HL-60/S4 treated with retinoic acid at 250 ng/mL for 4 days and 3 days (cell line): ENCODE results near the gene ARHGAP22.
"Not testable (repeated sequence)": the region's sequence is repeated elsewhere in the genome, so short reads cannot be mapped to it uniquely, and the experiment has no call there.

Experiments
- in situ Hi-C: fragments of 300-500 bp; cut with MboI; formaldehyde crosslinking; loops from 2 replicates; pipeline ENCODE4 v1.7.0; 2022; ENCODE audit warnings: low sequenced_read_pairs

ARHGAP22 gene, protein sequence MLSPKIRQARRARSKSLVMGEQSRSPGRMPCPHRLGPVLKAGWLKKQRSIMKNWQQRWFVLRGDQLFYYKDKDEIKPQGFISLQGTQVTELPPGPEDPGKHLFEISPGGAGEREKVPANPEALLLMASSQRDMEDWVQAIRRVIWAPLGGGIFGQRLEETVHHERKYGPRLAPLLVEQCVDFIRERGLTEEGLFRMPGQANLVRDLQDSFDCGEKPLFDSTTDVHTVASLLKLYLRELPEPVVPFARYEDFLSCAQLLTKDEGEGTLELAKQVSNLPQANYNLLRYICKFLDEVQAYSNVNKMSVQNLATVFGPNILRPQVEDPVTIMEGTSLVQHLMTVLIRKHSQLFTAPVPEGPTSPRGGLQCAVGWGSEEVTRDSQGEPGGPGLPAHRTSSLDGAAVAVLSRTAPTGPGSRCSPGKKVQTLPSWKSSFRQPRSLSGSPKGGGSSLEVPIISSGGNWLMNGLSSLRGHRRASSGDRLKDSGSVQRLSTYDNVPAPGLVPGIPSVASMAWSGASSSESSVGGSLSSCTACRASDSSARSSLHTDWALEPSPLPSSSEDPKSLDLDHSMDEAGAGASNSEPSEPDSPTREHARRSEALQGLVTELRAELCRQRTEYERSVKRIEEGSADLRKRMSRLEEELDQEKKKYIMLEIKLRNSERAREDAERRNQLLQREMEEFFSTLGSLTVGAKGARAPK

DNA sequence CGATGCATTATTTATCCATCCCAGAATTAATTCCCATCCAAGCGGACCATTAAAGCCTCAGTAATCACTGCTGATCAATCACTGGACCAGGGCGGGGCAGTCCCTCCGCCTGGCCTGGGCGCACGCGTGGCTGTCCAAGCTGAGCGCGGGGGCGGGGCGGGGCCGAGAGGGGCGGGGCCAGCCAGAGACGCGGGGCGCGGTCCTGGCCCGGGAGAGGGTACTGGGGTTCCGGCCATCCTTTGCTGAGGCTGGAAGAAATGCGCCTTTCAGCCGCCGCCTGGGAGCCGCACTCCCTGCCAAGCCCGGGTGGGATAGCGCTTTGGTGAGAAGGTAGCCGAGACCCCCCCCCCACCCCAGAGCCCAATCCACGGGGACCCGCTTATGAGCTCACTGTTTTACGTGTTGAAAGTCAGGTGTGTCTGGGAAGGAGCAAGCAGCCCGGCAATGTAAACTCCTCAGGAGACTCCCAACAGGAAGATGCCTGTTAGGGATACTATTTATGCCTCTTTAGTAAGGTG, at the start of gene ARHGAP22:
ARHGAP22 (minus strand) TSS at position 83 of the 518 bp plus-strand sequence. CDS start 277 bp downstream, outside the sequence.
- in situ Hi-C loops, result no loop called here

DNA sequence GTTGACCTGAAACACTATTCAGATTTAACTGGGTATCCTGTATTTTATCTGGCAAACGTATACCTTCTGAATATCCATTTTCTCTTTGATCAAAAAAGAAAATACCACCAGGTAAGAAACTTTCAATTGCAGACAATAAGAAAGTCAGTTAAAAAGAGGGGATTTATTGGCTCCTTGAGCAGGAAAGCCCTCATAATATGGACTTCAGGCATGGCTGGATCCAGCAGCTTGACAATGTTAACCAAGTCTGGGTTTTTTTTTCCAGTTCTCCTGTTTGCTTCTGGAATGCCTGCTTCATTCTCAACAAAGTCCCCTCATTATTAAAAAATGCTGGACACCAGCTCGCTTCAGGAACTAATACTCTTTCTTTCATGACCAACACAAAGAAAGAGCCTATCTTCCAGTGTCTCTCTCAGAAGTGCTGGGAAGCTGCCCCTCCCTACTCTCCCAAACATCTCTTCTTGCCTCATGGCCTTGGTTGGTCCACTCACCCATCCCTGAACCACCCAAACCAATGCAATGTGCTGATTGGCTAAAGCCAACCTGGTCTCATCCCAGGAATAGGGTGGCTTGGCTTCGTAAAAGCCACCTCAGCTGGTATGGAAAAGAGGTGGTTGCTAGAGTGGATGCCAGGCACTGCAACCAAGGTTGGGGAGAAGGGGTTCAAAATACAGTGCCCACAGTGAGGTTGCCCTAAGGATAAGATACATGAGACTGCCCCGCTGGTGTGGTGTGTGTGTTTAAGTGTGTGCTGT, 49.2 kb upstream of the ARHGAP22 start:
- in situ Hi-C loops, result loop anchor here (10.0 to 25.0 kb wide), 3 partner anchors 99 to 858 kb away; no protein-coding TSS in a partner anchor

DNA sequence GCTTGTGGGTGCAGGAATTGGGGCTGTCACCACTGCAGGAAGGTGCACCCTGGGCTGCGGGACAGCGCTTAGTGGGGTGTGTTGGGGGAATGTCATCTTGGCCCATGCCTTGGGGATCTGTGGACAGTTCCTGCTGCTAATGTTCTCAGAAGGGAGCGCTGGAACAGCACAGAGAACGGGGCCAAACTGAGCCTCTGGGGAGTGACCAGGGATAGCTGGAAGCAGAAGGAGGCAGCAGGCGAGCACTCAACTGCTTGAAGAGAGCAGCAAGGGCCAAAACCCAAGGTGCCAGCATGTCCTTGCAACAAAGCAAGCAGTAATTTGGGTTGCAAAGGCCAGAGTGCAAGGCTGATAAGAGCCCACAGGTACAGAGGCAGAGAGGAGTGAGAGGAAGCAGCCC, 48.5 kb upstream of the ARHGAP22 start:
- in situ Hi-C loops, result loop anchor here (10.0 to 25.0 kb wide), 3 partner anchors 99 to 859 kb away; no protein-coding TSS in a partner anchor

DNA sequence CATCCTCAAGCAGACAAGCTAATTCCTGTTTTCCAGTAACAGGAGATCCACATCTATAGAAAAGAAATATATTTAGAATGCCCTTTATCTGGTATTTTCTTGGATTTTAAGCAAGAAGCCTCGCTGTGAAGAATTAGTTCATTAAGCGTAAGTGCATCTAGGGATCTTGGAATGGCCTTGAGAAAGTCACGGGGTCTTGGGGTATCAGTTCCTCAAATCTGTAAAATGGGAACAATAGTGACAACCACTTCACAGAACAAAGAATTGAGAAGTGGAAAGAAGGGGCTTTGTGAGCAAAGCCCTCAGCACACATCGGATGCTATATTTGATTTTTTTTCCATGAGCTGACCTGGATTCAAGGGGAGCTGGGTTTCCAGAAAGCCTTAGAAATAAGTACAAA, 47.5 kb upstream of the ARHGAP22 start:
- in situ Hi-C loops, result loop anchor here (10.0 to 25.0 kb wide), 3 partner anchors 98 to 860 kb away; no protein-coding TSS in a partner anchor

DNA sequence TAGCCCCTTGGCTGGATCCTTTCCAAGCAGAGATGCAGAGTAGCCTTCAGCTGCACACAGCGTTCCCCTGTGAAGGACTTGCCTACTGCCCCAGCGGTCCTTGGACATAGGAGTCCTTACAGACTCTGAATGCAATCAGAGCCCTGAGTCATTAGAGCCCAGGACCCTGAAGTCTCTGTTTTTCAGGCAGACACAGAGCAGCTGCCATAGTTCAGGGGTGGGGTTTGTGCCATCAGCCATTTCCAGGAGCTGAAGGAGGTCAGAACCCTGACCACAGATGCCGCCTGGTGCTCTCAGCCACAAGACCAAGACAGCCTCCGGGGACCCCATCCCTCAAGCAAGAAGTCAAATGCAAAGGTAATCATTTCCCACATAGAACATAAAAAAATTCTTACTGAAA, 47.0 kb upstream of the ARHGAP22 start:
- in situ Hi-C loops, result loop anchor here (10.0 to 25.0 kb wide), 3 partner anchors 97 to 860 kb away; no protein-coding TSS in a partner anchor

DNA sequence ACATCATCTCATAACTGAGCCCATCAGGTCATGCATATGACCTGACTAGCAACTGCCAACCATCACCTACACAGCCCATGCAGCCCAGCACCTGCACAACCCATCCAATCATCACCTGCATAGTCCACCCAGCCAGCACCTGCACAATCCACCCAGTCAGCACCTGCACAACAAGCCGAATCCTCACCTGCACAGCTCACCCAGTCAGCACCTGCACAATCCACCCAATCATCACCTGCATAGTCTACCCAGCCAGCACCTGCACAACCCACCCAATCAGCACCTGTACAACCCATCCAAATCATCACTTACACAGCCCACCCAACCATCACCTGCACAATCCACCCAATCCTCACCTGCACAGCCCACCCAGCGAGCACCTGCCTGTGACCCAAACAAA, 46.4 kb upstream of the ARHGAP22 start:
- in situ Hi-C loops, result loop anchor here (10.0 to 25.0 kb wide), 3 partner anchors 96 to 861 kb away; no protein-coding TSS in a partner anchor

DNA sequence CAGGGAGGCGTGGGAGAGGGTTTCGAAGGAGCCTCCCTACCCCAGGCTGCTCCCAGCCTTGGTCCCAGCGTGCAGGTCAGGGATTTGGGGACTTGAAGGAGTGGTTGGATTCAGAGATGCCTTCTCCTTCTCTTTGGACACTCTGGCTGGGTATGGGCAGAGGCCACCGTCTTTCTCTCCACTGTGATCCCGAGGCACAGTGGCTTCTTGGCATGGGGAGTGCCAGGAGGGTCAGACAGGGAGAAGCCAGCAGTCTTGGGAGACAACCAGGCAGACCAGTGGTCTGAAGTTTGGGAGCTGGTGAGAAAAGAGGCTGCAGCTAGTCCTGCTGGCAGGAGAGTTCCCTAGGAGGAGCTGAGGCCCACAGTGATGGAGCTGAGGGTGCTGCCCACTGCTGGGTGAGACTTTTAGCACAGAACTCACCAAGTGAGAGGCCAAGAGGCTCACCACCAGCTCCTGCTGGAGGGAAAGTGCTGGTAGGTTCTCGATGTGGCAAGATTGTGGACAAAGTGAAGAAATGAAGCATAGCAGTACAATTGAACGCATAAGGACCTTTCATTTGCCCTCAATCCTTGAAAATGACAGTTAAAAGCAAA, 44.6 kb upstream of the ARHGAP22 start:
- in situ Hi-C loops, result no loop called here

DNA sequence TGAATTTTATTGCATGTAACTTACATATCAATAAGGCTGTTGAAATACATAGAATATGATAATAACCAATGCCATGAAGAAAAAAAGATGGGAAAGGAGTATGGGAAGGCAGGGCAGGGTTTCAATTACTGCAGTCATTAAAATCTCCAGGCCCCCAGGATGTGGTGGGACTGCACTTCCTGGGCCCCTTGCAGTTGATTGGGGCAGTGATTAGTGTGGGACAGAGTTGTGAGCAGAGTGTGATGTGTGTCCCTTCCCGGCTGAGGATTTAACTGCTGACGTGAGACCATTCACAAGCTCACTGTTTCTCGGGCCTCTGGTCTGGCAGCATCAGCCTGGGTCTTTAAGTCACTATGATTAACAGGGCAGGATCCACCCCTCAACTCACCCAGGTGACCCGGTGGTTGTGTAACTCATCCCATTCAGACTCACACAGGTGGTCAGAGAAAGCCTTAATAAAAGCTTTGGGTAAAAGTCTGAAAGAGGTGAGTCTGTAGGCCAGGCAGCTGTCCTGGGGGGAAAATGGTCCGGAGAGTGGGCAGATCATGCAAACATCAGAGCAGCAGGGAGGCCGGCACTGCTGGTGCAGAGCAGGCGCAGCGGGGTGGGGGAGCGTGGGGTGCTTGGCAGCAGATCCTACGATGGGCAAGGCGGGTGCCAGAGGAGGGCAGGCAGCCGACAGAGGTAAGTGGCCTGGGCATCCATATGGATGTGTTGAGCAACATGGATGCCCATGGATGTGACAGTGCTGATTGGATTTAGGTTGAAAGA, 43.5 kb upstream of the ARHGAP22 start:
- in situ Hi-C loops, result no loop called here

DNA sequence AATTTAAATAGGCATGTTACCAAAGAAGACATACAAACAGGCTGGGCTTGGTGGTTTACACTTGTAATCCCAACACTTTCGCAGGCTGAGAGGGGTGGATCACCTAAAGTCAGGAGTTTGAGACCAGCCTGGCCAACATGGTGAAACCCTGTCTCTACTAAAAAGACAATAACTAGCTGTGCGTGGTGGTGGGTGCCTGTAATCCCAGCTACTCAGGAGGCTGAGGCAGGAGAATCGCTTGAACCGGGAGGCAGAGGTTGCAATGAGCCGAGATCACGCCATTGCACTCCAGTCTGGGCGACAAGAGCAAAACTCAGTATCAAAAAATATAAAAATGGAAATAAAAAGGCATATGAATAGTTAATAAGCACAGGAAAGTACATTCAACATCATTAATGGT, 42.2 kb upstream of the ARHGAP22 start:
- in situ Hi-C loops, result not testable (repeated sequence)

DNA sequence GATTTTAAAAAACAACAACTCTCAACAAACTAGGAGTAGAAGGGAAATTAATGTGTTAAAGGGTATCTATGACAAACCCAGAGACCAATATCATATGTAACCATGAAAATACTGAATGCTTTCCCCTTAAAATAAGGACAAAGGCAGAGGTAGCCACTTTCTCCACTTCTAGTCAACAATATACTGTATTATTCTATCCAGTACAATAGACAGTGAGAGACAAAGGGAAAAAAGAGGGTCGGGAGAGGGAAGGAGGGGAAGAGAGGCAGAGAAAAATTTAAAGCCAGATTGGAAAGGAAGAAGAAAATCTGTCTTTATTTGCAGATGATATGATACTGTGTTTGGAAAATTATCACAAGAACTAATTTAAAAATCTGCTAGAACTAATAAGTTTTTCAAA, 40.7 kb upstream of the ARHGAP22 start:
- in situ Hi-C loops, result no loop called here

DNA sequence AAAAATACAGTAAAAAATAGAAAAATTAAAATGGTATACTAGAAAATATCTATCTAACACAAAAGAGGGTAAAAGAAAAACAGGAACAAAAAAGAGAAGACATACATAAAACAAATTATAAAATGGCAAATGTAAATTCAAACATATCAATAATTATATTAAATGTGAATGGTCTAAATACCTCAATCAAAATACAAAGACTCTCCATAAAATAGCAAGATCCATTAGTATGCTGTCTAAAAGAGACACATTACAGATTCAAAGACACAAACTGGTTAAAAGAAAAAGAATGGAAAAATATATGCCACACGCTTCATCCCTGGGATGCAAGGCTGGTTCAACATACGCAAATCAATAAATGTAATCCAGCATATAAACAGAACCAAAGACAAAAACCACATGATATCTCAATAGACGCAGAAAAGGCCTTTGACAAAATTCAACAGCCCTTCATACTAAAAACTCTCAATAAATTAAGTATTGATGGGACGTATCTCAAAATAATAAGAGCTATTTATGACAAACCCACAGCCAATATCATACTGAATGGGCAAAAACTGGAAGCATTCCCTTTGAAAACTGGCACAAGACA, 36.3 kb upstream of the ARHGAP22 start:
- in situ Hi-C loops, result not testable (repeated sequence)

DNA sequence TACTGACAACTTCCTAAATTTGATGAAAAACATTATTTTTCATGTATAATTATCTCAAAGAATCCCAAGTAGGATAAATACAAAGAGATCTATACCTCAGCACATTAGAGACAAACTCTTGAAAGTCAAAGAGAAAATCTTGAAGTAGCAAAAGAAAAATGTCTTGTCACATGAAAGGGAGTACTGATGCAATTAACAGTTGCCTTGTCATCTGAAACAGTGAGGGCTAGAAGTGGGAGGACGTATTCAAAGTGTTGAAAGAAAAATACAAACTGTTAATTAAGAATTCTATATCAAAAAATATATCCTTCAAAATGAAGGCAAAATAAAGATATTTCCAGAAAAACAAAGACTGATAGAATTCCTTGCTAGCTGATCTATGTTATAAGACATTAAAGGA, 35.5 kb upstream of the ARHGAP22 start:
- in situ Hi-C loops, result no loop called here

DNA sequence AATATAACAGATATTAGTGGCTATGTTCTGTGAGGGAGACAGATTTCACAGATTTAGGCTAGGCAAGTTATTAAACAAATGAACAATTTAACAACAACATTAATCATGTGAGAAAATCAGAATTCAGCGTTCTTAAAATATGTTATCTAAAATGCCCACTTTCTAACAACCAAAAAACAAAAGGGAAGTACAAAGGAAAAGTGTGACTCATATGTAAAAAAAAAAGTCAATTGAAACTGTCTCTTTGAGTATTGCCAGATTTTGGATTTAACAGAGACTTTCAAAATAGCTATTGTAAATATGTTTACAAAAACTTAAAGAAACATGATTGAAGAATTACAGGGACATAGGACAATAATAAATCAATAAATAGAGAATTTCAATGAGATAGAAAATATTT, 34.8 kb upstream of the ARHGAP22 start:
- in situ Hi-C loops, result no loop called here

DNA sequence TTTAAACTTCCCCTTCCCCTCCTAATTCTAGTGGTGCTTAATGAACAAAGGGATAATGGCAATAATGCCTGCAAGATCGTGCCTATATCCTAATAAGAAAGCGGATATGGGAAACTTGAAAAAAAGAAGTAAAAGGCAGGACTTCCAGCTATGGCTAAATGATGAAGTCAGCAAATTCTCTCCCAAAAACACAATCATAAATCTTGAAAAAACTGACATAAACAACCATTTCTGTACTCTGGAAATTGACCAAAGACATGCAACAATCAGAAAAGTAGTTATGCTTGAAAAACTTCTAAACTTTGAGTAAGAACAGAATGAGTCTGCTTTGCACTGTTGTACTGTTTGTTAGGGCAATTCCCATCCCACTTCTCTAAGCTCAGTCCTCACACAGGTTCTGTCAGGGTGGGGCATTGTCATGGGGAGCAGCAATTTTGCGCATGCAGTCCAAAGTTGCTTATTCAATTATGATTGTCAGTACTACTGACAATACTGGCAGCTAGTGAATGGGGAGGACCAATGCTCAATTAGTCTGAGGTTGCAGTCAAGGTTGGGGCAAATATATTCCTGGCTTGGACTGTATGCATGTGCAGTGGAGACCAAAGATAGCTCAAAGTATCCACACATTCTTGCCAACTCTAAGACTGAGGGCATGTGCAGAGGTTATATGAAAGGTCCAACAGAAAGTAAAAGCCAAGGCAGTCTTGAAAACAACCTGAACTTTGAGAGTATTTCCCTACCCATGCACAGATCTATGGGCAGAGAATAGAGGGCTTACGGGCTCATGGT, 34.1 kb upstream of the ARHGAP22 start:
- in situ Hi-C loops, result no loop called here

DNA sequence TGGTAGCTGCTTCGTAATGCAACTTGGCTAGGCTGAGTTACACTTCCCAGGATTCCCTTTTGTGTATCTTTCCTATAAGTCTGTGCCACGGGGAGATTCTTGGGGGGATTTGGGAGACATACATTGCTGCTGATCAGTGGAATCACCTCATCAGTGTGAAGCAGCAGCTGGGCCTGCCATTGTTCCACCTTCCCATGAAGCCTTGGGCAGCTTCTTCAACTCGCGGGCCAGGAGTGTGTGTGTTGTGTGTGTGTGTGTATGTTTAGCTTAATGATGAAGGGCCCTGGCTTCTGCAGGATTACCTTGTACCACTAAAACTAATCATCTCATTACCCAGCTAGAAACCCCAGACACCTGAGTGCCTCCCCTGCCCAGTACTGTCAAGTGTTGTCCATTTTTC, 33.3 kb upstream of the ARHGAP22 start:
- in situ Hi-C loops, result no loop called here

DNA sequence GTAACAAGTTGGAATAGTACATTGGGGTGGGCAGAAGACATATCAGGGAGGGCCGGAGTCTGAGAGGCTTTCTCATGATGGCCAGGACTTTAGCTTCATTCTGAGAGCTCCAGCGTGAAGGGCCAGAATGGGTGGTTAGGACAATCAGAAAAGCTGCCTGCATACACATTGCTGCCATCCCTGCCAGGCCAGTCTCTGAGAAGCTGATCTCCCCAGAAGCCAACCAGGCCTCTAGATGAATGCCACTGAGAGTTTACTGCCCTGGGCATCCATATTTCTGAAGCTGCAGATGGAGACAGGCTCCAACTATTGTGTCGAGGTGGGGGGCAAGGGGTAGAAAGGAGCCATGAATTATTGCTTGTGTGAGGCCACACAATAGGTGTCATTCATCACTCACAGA, 32.0 kb upstream of the ARHGAP22 start:
- in situ Hi-C loops, result no loop called here

DNA sequence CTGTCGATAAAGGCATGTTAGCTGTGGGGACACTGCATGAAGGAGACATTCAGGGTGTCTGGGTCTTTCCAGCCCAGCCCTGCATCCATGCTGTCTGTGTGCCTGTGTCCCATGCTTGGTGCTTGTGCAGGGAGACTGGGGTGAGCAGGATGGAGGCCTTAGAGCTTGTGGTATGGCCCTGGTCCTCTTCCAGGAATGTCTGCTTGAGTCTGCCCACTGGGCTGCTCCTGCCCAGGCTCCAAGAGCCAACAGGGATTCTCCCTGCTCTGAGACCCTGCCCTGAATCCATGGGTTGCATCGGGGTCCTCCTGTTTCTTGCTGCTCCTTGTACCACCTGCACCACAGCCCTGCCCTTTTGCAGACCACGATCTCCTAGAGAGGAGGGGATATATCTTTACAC, 31.4 kb upstream of the ARHGAP22 start:
- in situ Hi-C loops, result no loop called here

DNA sequence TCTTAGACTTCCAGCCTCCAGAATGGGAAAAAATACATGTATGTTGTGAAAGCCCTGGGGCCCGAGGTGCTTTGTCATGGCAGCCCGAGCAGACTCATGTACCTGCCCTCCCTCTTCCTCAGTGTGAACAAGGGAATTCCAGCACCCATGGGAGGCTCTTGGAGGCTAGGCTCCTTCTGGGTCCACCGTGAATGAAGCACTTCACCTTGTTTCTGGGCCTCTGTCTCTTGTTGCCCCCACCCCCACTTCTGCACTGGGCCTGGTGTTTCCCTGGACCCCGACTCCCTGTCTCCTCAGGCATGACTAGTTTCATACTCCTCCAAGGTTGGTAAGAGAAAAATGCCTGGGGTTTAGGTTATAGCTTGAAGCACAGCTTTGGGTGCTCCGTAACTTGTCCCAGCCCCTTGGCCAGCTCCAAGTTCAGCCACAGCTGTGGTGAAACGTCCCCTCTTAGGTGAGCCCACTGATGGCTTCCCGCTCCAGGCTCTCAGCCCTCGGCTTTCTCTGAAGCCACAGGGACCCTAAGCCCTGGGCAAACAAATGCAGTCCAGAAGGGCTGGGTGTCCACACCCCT, 30.2 kb upstream of the ARHGAP22 start:
- in situ Hi-C loops, result no loop called here
